Osteocyte (in vitro differentiated cells): ENCODE data around the gene MOB3B. TPM values are rescaled to one million over a fixed set of nuclear protein-coding genes. Genes with fewer than 3 reads are reported as not detected.

Experiments
- DNase-seq: peaks from one replicate; pipeline ENCODE4 v3.0.0; 2021; ENCODE audit warnings: mixed read lengths; ENCODE audit not compliant: unreplicated experiment; ENCODE audit errors: extremely low spot score
- H3K27ac Mint-ChIP-seq: one replicate; pipeline ENCODE4 v1.8.0; 2021; ENCODE audit warnings: mild to moderate bottlenecking, mixed read lengths; ENCODE audit not compliant: unreplicated experiment
- H3K27me3 Mint-ChIP-seq: one replicate; pipeline ENCODE4 v1.8.0; 2021; ENCODE audit warnings: mixed read lengths; ENCODE audit not compliant: unreplicated experiment
- H3K36me3 Mint-ChIP-seq: one replicate; pipeline ENCODE4 v1.8.0; 2021; ENCODE audit warnings: mixed read lengths; ENCODE audit not compliant: unreplicated experiment
- H3K4me1 Mint-ChIP-seq: one replicate; pipeline ENCODE4 v1.8.0; 2021; ENCODE audit warnings: mixed read lengths; ENCODE audit not compliant: unreplicated experiment
- H3K4me3 Mint-ChIP-seq: one replicate; pipeline ENCODE4 v1.8.0; 2021; ENCODE audit warnings: mild to moderate bottlenecking, moderate library complexity, mixed read lengths; ENCODE audit not compliant: unreplicated experiment
- H3K9me3 Mint-ChIP-seq: one replicate; pipeline ENCODE4 v1.8.0; 2021; ENCODE audit warnings: mixed read lengths; ENCODE audit not compliant: unreplicated experiment
- total RNA-seq: library from RNA; stranded (reverse); gene quantifications from 2 replicates; pipeline ENCODE4 v1.2.1, GENCODE V29; 2021
- TF ChIP-seq, protein P1 (sequence below): fragments of 200-600 bp; sonication (generic); IDR thresholded peaks from 2 replicates; pipeline ENCODE4 v1.5.0; 2021; ENCODE audit warnings: antibody characterized with exemption, mild to moderate bottlenecking, moderate library complexity

Gene MOB3B
- total RNA-seq, 1 donor from 2014 or later = 7.6 TPM

DNA sequence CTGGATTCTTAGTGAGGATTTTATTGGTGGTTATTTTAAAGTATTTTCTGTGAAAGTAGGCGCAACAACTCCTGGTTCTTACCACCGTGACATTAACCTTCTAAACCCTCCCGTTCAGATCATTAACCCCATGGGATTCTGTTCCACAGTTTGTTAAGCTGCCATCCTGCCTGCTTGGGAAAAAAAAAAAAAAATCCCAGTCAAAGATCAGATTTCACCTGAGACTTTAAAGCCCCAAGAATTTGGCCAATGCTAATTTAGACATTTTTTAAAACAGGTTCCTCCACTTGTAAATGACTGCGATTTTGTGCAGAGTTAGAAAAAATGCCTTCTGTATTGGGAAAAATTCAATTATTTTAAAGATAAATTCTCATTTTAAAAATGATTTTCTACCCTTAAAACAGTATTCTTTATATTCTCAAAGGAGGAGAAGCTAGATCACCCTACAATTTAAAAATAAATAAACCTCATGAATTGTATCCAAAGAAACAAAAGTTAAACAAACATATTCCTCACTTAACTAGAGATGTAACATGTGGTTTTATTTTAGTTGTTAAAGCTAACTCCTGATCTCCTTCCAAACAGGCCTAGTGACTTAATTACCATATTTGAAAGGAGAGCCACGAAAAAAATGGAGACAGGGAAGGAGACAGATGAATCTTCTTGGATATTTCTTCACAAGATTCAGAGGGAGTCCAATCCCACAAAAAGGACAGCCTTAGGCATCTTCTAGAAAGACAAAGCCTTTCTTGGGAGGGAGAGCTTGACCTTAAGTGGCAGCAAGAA, 98.7 kb downstream of the MOB3B start:
- Mint-ChIP-seq H3K4me1 (peaks cover 20% of the 10 kb centered on the region), H3K27me3 (peaks cover 16% of the 10 kb centered on the region), H3K36me3 (no peaks in the 10 kb centered on the region), H3K4me3 (no peak overlapping the region), H3K9me3 (no peaks in the 10 kb centered on the region), H3K27ac (no peak overlapping the region)
- no peak for DNase-seq
- TF ChIP-seq, protein P1, sequence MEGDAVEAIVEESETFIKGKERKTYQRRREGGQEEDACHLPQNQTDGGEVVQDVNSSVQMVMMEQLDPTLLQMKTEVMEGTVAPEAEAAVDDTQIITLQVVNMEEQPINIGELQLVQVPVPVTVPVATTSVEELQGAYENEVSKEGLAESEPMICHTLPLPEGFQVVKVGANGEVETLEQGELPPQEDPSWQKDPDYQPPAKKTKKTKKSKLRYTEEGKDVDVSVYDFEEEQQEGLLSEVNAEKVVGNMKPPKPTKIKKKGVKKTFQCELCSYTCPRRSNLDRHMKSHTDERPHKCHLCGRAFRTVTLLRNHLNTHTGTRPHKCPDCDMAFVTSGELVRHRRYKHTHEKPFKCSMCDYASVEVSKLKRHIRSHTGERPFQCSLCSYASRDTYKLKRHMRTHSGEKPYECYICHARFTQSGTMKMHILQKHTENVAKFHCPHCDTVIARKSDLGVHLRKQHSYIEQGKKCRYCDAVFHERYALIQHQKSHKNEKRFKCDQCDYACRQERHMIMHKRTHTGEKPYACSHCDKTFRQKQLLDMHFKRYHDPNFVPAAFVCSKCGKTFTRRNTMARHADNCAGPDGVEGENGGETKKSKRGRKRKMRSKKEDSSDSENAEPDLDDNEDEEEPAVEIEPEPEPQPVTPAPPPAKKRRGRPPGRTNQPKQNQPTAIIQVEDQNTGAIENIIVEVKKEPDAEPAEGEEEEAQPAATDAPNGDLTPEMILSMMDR = no peak

DNA sequence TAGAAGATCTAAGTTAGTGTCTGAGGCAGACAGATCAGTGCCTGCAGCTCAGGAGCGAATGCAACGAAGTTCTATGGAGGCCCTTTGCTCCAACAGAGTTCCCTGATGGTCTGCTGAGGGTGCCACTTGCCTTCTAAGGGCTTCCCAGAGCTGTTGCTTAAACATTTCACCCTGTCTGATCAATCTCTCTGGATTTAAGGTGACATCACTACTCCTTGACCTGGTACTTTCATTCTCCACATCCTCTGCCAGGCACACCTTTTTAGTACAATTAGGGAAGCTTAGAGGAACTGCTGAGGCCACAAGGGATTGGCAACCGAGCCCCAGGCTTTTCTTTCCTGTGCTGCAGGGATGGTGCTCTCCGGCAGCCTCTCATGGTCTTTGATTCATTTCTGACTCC, 99.7 kb downstream of the MOB3B start:
- DNase-seq = no peak
- H3K36me3 Mint-ChIP-seq = no peaks in the 10 kb centered on the region
- H3K27ac Mint-ChIP-seq = no peak overlapping the region
- H3K4me1 Mint-ChIP-seq = peaks cover 20% of the 10 kb centered on the region
- H3K27me3 Mint-ChIP-seq = peaks cover 16% of the 10 kb centered on the region
- no peak overlapping the region for H3K4me3 Mint-ChIP-seq
- H3K9me3 Mint-ChIP-seq = no peaks in the 10 kb centered on the region
- TF ChIP-seq, protein P1 = no peak

DNA sequence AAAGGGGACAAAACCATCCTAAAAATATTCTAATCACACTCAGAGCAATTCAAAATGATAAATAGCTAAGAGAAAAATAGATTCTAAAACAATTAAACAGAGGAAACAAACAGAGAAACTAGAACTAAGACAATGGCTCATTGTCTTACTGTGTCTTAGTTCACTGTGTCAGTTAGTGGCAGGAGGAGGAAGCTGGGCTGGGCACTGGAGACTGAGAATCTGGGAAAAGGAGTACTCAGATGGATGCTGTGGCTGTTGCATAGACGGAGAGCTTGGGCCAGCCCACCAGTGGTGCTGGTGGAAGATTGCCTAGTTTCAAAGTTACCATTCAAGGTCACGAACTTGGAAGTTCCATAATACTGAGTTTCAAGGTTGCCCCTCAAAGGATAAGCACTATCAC, 100.2 kb downstream of the MOB3B start:
- peaks cover 14% of the 10 kb centered on the region for H3K27me3 Mint-ChIP-seq
- no peak overlapping the region for H3K27ac Mint-ChIP-seq
- DNase-seq = no peak
- H3K9me3 Mint-ChIP-seq = no peaks in the 10 kb centered on the region
- H3K4me1 Mint-ChIP-seq = peaks cover 20% of the 10 kb centered on the region
- TF ChIP-seq, protein P1 = no peak
- H3K36me3 Mint-ChIP-seq = no peaks in the 10 kb centered on the region
- no peak overlapping the region for H3K4me3 Mint-ChIP-seq

DNA sequence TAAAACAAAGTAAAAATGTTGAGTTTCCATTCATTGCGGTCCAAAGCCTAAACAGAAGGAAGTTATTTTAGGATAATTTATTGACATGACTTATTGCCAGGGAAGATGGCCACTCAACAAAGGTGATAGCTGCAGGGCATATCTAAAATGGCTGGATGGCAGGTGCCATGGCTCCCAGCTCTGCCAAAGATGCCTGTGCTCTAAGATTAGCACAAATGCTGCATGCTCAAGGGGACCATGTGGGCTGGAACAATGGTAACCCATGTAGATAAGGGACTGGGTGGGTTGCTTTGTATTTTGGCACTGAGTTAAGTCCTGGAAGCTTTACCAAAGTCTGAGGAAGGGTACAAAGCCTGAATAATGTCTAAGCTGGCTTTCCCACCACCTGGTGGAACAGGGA, 101.1 kb downstream of the MOB3B start:
- H3K9me3 Mint-ChIP-seq = no peaks in the 10 kb centered on the region
- no peaks in the 10 kb centered on the region for H3K36me3 Mint-ChIP-seq
- H3K27ac Mint-ChIP-seq = no peak overlapping the region
- peaks cover 16% of the 10 kb centered on the region for H3K4me1 Mint-ChIP-seq
- H3K27me3 Mint-ChIP-seq = peaks cover 14% of the 10 kb centered on the region
- H3K4me3 Mint-ChIP-seq = no peak overlapping the region
- no peak for DNase-seq
- TF ChIP-seq, protein P1 = no peak

DNA sequence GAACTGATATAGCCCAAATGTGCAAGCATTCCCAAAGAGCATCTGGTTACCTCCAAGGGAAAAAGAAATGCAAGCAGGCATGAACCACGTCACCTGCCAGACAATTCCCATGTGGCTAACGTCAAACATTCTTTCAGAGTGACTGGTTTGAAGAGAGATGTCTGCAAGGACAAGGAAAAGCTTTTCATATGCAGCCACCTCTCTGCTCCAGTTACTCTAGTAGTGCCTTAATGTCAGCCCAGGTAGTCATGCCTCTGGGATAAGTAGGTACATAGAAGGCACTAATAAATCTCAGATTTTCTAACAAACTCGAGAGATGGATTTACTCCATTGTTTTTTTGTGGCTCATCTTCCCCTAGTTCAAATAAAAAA, 102.4 kb downstream of the MOB3B start:
- DNase-seq = no peak
- Mint-ChIP-seq H3K9me3 (no peaks in the 10 kb centered on the region), H3K4me3 (no peak overlapping the region), H3K36me3 (no peaks in the 10 kb centered on the region), H3K4me1 (peaks cover 16% of the 10 kb centered on the region), H3K27me3 (peaks cover 10% of the 10 kb centered on the region), H3K27ac (no peak overlapping the region)
- TF ChIP-seq, protein P1 = no peak
